Stimulated activated CD4-positive, alpha-beta T cell treated with anti-CD3 and anti-CD28 coated beads, Interleukin-4, amount 100 ng/mL, for 48 hours (primary cell): ENCODE data around the gene BUD31.
A peak's percentile ranks its signal among the peaks of the same experiment; 100 is the strongest.
"Not testable (repeated sequence)": the region's sequence is repeated elsewhere in the genome, so short reads cannot be mapped to it uniquely, and the experiment has no call there.

Experiments used
- DNase-seq, 2 donors: peaks; one replicate each; pipeline ENCODE4 v3.0.0-alpha.2; 2020; ENCODE audit warnings: low read depth in 2 of 2

The BUD31 gene

DNA sequence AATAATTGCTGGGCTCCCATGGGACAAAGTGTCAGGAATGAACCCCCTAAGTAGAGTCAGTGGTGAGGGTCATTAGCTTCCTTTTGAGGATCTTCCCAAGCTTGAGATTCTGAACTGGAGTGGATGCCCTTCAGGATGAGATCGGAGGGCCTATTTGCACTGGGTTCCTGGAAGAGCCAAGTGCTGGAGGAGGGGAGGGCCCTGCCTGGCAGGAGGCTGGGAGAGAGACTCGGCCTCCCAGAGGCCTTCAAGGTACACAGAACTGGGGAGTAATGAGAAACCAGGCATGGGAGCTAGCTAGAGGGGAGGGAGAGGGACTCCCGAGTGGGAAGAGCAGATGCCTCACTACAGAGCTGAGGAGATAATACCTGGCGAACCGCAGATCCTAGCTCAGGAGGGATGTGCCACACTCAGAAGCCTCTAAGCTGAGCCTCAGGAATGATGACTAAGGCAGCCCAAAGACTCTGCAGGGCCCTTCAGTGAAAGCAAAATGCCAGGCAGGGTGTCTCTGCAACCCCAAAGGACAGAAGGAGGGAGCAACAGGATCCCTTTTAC lies 9.8 kb upstream of the BUD31 start:
- no peak for DNase-seq

DNA sequence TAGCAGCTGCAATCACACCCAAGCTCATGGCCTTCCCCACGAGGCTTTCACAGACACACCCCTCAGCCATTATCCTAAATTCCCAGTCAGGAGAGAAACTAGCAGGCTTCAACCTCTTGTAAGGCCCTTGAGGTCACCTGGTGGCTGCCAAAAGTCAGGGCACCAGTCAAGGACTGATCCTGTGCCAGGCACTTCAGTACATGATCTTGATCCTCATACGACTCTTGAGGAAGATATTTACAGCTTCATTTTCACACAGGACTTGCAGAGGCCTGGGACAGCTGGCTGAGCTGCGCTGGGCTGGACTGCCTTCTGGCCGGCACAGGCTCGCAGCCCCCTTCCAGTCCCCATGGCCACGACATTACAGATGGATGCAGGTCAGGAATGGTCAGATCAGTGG lies 9.2 kb upstream of the BUD31 start:
- no peak for DNase-seq

GRCh38 chr7:99402854-99403253 lies 5.9 kb upstream of the BUD31 start:
- DNase-seq, result no peak

DNA sequence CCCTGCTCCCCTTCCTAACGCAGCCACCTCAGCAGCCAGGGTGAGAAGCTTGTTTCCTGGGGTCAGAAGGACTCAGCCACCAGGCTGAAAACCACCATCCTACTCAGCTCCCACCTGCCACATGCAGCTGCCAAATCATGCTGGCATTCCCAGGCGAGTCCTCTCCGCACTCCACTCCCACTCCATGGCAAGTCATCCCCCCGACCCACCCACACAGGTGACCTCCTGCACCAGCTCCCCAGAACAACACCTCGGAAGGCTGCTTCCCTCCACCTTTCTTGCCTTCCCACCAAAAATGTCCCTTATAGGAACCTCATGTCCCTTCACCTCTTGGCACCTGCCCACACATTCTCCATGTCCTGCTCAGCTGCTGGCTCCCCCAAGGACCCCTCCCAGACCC lies 5.0 kb upstream of the BUD31 start:
- no peak for DNase-seq

DNA sequence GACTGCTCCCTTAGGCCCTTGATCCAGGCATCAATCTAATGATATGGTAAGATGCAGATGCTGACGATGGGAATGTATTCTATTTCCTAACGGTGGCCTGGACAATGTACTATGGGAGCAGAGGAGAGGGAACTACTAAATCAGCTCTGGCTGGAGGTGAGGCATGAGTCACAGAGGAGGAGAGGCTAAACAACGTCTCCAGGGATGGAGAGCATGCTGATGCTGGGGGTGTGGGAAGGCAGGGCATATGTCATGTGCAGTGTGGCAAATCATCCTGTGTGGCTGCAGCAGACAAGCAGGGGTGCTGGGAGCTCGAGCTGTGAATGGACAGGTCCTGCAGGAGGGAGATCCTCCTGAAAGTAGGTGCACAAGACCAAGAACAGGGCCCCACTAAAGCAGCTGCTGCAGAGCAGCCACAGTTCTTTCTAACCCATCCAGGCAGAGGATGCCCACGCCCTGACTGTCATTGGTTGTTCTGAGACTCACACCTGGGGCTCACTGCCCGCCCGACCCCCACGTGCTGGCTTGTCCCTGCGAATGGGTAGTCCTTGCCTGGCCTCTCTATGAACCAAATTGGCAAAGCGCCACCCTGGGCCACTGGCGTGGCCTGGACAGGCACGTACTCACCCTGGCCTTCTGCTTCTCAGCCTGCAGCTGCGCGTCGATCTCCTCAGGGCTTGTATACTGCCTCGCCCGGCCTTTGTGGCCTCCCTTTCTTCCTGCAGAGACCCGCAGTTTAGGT lies 4.4 kb upstream of the BUD31 start:
- DNase-seq, result no peak

GRCh38 chr7:99404977-99405320 lies 3.8 kb upstream of the BUD31 start:
- DNase-seq, result no peak

- DNase-seq, result no peak
These were observed 2.2 kb upstream of the BUD31 start for GRCh38 chr7:99406557-99406956.

DNA sequence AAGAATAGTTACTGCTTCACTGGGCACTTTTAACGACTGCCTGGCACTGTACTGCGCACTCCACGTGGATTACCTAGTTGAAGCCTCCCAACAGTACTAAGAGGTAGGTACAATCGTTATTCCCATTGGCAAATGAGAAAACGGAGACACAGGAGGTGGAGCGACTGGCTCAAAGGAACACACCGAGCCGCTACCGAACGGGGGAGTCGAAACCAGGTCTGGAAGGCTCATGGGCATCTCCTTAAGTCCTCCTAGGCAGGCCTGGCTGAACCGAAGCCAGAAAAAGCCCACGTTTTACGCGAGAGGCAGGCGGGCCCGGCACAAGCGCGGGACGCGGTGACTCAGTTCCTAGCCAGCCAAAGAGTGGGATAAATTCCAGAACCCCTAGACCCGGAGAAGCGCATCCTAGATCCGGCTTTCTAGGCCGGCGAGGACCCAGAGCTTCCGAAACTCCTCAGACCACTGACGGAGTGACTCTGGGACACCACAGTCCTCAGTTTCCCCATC lies 844 bp upstream of the BUD31 start:
- peak in 1 of 2 donors; percentile 35 for DNase-seq

GRCh38 chr7:99409192-99409572 lies 413 bp downstream of the BUD31 start:
- DNase-seq, result no peak

DNA sequence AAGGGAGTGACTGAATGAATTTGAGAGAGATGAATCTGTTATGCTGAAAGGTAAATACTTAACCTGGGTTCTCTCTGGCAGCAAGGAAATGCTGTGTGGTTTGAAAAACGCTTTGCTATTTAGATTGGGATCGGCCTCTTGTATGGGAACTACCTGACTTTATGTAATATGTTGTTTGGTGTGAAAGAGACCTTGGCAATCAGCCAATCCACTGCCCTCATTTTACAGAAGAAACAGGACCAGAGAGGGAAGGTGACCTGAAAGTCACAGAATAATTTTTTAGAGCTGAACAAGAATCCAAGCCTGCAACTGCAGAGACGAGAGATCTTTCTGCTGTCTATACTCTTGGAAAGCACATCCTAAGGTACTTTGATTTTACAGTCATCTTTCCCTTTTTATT lies 1.0 kb downstream of the BUD31 start:
- DNase-seq, result no peak

DNA sequence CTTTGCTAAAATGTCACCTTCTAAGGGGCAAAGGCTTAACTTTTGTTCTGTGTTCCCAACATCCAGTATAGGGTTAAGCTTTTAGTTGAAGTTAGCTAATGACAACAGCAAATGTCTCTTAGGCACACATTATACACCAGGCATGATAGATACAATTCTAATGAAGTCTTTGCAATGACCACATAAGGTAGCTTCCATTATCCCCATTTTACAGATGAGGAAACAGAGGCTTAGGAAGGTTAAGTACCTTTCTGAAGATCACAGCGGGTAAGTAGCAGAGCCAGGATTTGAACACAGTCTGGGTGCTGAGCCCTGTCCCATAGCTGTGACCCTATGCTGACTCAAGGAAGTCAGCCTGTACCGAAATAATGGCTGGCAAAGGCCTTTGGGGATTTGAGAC lies 1.9 kb downstream of the BUD31 start:
- DNase-seq, result no peak

GRCh38 chr7:99415513-99416127 lies 6.9 kb downstream of the BUD31 start:
- not testable (repeated sequence) for DNase-seq

DNA sequence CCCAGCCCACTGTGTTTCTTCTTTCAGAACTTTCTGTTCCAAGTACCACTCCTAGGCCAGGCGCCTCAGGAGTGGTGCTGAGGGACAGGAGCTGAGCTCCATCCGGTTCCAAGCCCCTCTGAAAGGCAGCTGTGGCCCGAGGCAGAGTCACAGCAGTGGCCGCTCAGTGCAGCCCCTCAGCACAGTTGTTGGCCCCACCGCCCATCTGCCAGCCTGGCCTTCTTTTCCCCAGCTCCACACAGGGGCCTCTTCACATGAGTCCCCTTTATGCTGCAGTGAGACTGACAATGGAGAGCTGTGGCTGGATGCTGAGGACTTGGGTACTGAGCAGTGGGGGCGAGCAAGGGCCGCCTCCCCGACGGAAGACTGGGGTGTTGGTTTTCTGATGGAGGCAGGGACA lies 9.5 kb downstream of the BUD31 start:
- DNase-seq, result no peak

DNA sequence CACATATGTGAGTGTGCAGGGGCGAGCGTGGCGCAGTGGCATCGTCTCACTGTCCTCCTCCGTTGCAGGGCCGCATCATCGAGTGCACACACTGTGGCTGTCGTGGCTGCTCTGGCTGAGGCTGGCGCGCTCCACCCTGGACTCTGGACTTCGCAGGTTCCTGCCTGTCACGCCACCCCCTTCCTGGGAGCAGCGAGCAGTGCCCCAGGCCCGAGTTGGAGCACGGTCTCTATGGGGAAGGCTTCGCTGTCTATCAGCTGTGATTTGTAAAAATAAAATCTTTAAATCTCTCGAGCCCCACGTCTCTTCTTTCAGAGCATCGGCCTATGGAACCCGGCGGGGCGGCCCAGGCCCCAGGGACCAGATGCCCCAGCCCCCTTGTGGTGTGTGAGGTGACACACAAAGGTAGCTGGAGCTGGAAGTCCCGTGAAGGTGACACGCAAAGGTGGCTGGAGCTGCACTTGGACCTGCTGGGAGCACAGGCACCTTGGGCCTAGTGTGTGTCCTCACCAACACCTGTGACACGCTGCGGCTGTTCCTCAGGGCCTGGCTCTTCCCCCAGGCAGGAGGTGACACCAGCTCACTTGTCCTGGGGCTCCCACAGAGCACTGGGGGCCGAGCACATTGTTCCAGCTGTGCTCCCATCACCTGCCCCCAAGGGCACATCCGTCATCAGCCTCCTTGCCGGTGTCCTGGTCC lies 10.7 kb downstream of the BUD31 start:
- DNase-seq, result no peak

- no peak for DNase-seq
These were observed 11.4 kb downstream of the BUD31 start for GRCh38 chr7:99420213-99420612.

GRCh38 chr7:99420986-99421385 lies 12.2 kb downstream of the BUD31 start:
- DNase-seq, result no peak

- no peak for DNase-seq
These were observed 13.4 kb downstream of the BUD31 start for GRCh38 chr7:99422186-99422585.

GRCh38 chr7:99422625-99423024 lies 13.9 kb downstream of the BUD31 start:
- DNase-seq, result no peak

- no peak for DNase-seq
These were observed 16.4 kb downstream of the BUD31 start for GRCh38 chr7:99424932-99425730.

- DNase-seq, result no peak
These were observed 20.3 kb downstream of the BUD31 start for GRCh38 chr7:99428972-99429566.

DNA sequence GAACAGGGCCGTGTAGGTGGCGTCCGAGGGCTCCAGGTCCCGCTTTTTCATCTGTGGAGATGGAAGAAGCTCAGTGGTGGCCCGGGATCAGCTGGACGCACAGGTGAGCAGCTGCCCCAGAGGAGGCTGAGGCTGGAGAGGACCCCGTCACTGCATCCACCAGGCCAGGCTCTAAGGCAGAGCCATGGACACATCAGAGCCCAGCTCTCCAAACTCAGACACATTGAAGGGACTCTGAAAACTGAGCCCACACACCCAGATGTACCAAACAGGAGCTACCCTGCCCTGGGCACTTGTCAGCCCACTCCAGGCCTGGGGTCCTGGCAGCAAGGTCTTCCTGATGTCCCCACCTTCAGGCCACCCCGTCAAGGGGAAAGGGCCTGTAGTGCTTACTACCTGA lies 21.0 kb downstream of the BUD31 start:
- DNase-seq, result no peak
